Subcutaneous adipose tissue (tissue), 4 donors: ENCODE data around the gene WDR46. TPM values are rescaled to one million over a fixed set of nuclear protein-coding genes. Genes with fewer than 3 reads are reported as not detected.

Experiments used
- CTCF ChIP-seq: fragments of 450-650 bp; IDR thresholded peaks from one replicate; pipeline ENCODE4 v1.5.1; 2016; ENCODE audit warnings: low read depth, mild to moderate bottlenecking, control low read depth, antibody characterized with exemption, moderate library complexity
- total RNA-seq, 4 donors: library from RNA; depleted of rRNA; stranded (reverse); fragments of >200 nt; gene quantifications; one replicate each; pipeline ENCODE4 v1.1.0, GENCODE V29; 2016

WDR46 gene
- total RNA-seq, 4 donors from 2014 or later, result 40.7 to 62.9 (median 50.6) TPM

- TF ChIP-seq CTCF, result no peak
Measured at GRCh38 chr6:33323623-33323948, 34.5 kb upstream of the WDR46 start.

GRCh38 chr6:33321227-33321626, 32.2 kb upstream of the WDR46 start:
- no peak for TF ChIP-seq CTCF

- TF ChIP-seq CTCF, result no peak
Measured at GRCh38 chr6:33320315-33321181, 31.5 kb upstream of the WDR46 start.

GRCh38 chr6:33319939-33320314, 30.9 kb upstream of the WDR46 start:
- no peak for TF ChIP-seq CTCF

- no peak for TF ChIP-seq CTCF
Measured at GRCh38 chr6:33318426-33319073, 29.5 kb upstream of the WDR46 start.

GRCh38 chr6:33317669-33318425, 28.8 kb upstream of the WDR46 start, which contains the start of gene ZBTB22:
Gene ZBTB22, minus strand, starts transcription at chr6:33317744. Its CDS starts 828 bp downstream, at chr6:33316916.
- TF ChIP-seq CTCF, result no peak

- TF ChIP-seq CTCF, result no peak
Measured at GRCh38 chr6:33317419-33317668, 28.3 kb upstream of the WDR46 start.
